SK-N-SH (cell line): ENCODE data around the gene MET. TPM values are rescaled to one million over a fixed set of nuclear protein-coding genes. Genes with fewer than 3 reads are reported as not detected.
A peak's percentile ranks its signal among the peaks of the same experiment; 100 is the strongest.

ENCODE experiments used
- CTCF ChIA-PET: fragments of 300-600, 350-600 bp; formaldehyde crosslinking; extraction: SDS; loops from one replicate; lab custom pipeline; 2021; lab: Yijun Ruan, JAX
- POLR2A ChIA-PET: fragments of 350-600 bp; sonication (Branson Sonifier 250); formaldehyde crosslinking; extraction: SDS; loops from one replicate; lab custom pipeline; 2020; ENCODE audit warnings: antibody characterized with exemption, inconsistent platforms; lab: Yijun Ruan, JAX
- DNase-seq: peaks from one replicate; pipeline ENCODE4 v3.0.0; 2012
- H2AFZ ChIP-seq: fragments of 200-600 bp; sonication (generic); 2 replicates; pipeline ENCODE4 v1.8.1; 2016; ENCODE audit warnings: antibody characterized with exemption, mild to moderate bottlenecking, low read depth
- H3F3A ChIP-seq: fragments of 200-600 bp; sonication (generic); replicated peaks from 2 replicates; pipeline ENCODE3; 2016; ENCODE audit warnings: antibody characterized with exemption, mild to moderate bottlenecking; ENCODE audit not compliant: insufficient read depth
- H3K27ac ChIP-seq, 2 experiments: fragments of 200-500 bp in 1 of 2; fragments of 200-600 bp in 1 of 2; sonication (Bioruptor generic) in 1 of 2; sonication (generic), shearing (Covaris generic) in 1 of 2; 2 replicates each; pipeline versions ENCODE4 v1.5.1 to v1.6.1; 2014 to 2016; ENCODE audit warnings: low read depth in 2 of 2, inconsistent platforms in 1 of 2, low read length in 1 of 2, mild to moderate bottlenecking in 1 of 2, mixed read lengths in 1 of 2
- H3K27me3 ChIP-seq: fragments of 200-600 bp; sonication (generic), shearing (Covaris generic); 2 replicates; pipeline ENCODE4 v1.6.1; 2016; ENCODE audit warnings: mixed run types; ENCODE audit not compliant: insufficient read depth
- H3K36me3 ChIP-seq, 2 experiments: fragments of 200-500 bp in 1 of 2; fragments of 200-600 bp in 1 of 2; sonication (Bioruptor generic) in 1 of 2; sonication (generic) in 1 of 2; replicated peaks in 1 of 2; 2 replicates each; pipeline versions ENCODE3 to v1.5.1; 2014 to 2016; ENCODE audit warnings: low read length in 1 of 2, mild to moderate bottlenecking in 1 of 2; ENCODE audit not compliant: insufficient read depth in 2 of 2, control insufficient read depth in 1 of 2
- H3K4me1 ChIP-seq, 2 experiments: fragments of 200-500 bp in 1 of 2; fragments of 200-600 bp in 1 of 2; sonication (Bioruptor generic) in 1 of 2; sonication (generic), shearing (Covaris generic) in 1 of 2; 2 replicates each; pipeline versions ENCODE4 v1.5.1 to v1.6.1; 2014 to 2016; ENCODE audit warnings: low read depth in 1 of 2, low read length in 1 of 2, mixed run types in 1 of 2; ENCODE audit not compliant: insufficient read depth in 2 of 2, control insufficient read depth in 1 of 2
- H3K4me2 ChIP-seq: fragments of 200-600 bp; sonication (generic), shearing (Covaris generic); 2 replicates; pipeline ENCODE4 v1.6.1; 2017; ENCODE audit warnings: mixed run types
- H3K4me3 ChIP-seq, 2 experiments: fragments of 200-500 bp in 1 of 2; fragments of 200-600 bp in 1 of 2; sonication (Bioruptor generic) in 1 of 2; sonication (generic), shearing (Covaris generic) in 1 of 2; 2 replicates each; pipeline versions ENCODE4 v1.5.1 to v1.8.1; 2014 to 2016; ENCODE audit warnings: low read depth in 2 of 2, inconsistent platforms in 1 of 2, low read length in 1 of 2, mild to moderate bottlenecking in 1 of 2, mixed read lengths in 1 of 2, moderate library complexity in 1 of 2
- H3K79me2 ChIP-seq: fragments of 200-600 bp; sonication (generic); 2 replicates; pipeline ENCODE4 v1.8.1; 2017; ENCODE audit warnings: mild to moderate bottlenecking; ENCODE audit not compliant: insufficient read depth
- H3K9ac ChIP-seq: fragments of 200-600 bp; sonication (generic); 2 replicates; pipeline ENCODE4 v1.6.1; 2017; ENCODE audit warnings: mixed run types
- H3K9me2 ChIP-seq: fragments of 200-600 bp; sonication (generic); 2 replicates; pipeline ENCODE4 v1.6.1; 2017; ENCODE audit warnings: mixed run types
- H3K9me3 ChIP-seq: fragments of 200-600 bp; sonication (generic); 2 replicates; pipeline ENCODE4 v1.6.1; 2017; ENCODE audit warnings: mixed run types, mild to moderate bottlenecking, moderate library complexity
- H4K20me1 ChIP-seq: fragments of 200-600 bp; sonication (generic); 2 replicates; pipeline ENCODE4 v1.6.1; 2017; ENCODE audit warnings: mild to moderate bottlenecking, mixed run types; ENCODE audit not compliant: insufficient read depth
- ELF1 ChIP-seq: IDR thresholded peaks from 2 replicates; pipeline ENCODE4 v1.4.0; 2012
- FOXM1 ChIP-seq: IDR thresholded peaks from 2 replicates; pipeline ENCODE4 v1.4.0; 2012; ENCODE audit warnings: low read depth, mild to moderate bottlenecking
- GABPA ChIP-seq: IDR thresholded peaks from 2 replicates; pipeline ENCODE4 v1.4.0; 2012; ENCODE audit warnings: low read depth, mild to moderate bottlenecking
- JUND ChIP-seq: IDR thresholded peaks from 2 replicates; pipeline ENCODE4 v1.4.0; 2012
- MXI1 ChIP-seq: IDR thresholded peaks from 2 replicates; pipeline ENCODE4 v1.6.1; 2012; ENCODE audit warnings: mild to moderate bottlenecking, low read depth, low read length, improper control_type of control experiment
- NFIC ChIP-seq: IDR thresholded peaks from 2 replicates; pipeline ENCODE4 v1.4.0; 2012; ENCODE audit warnings: borderline replicate concordance
- NRF1 ChIP-seq: IDR thresholded peaks from 2 replicates; pipeline ENCODE4 v1.6.1; 2012; ENCODE audit warnings: low read depth, mild to moderate bottlenecking, low read length
- RCOR1 ChIP-seq: fragments of 150-350 bp; IDR thresholded peaks from 2 replicates; pipeline ENCODE4 v1.6.1; 2017; ENCODE audit warnings: antibody characterized with exemption, low read length
- RFX5 ChIP-seq: IDR thresholded peaks from 2 replicates; pipeline ENCODE4 v1.6.1; 2012; ENCODE audit warnings: mild to moderate bottlenecking, improper control_type of control experiment, low read length
- RXRA ChIP-seq: IDR thresholded peaks from 2 replicates; pipeline ENCODE4 v1.4.0; 2012; ENCODE audit warnings: low read depth, mild to moderate bottlenecking, borderline replicate concordance
- SIN3A ChIP-seq: IDR thresholded peaks from 2 replicates; pipeline ENCODE4 v1.6.1; 2012; ENCODE audit warnings: low read depth, mild to moderate bottlenecking, low read length, moderate library complexity, borderline replicate concordance
- YY1 ChIP-seq: IDR thresholded peaks from 2 replicates; pipeline ENCODE4 v1.4.0; 2012; ENCODE audit warnings: low read depth, mild to moderate bottlenecking
- WGBS: methylation state at CpG from one replicate; pipeline ENCODE4 v1.1.6; 2017; ENCODE audit warnings: low lambda C conversion rate; 5-methylcytosine and 5-hydroxymethylcytosine counted together
- polyA plus RNA-seq, 3 experiments: library from polyadenylated mRNA; depleted of rRNA; stranded (reverse); fragments of >200 nt; gene quantifications; 2 replicates each; pipeline ENCODE4 v1.2.3, GENCODE V29; 2012
- TF ChIP-seq, protein P1 (sequence below): fragments of 150-350 bp; IDR thresholded peaks from 2 replicates; pipeline ENCODE4 v1.6.1; 2017; ENCODE audit warnings: antibody characterized with exemption, low read length, low read depth, borderline replicate concordance
- TF ChIP-seq, protein P2 (sequence below): IDR thresholded peaks from 2 replicates; pipeline ENCODE4 v1.4.0; 2012; ENCODE audit warnings: low read depth, borderline replicate concordance
- TF ChIP-seq, protein P3 (sequence below): IDR thresholded peaks from 2 replicates; pipeline ENCODE4 v1.6.1; 2012; ENCODE audit warnings: mild to moderate bottlenecking, low read depth, low read length, moderate library complexity
- TF ChIP-seq, protein P4 (sequence below): fragments of 150-350 bp; IDR thresholded peaks from 2 replicates; pipeline ENCODE4 v1.6.1; 2016; ENCODE audit warnings: mild to moderate bottlenecking, low read depth, low read length
- TF ChIP-seq, protein P5 (sequence below): fragments of 200-600 bp; sonication (generic); IDR thresholded peaks from 2 replicates; pipeline ENCODE4 v1.6.1; 2017; ENCODE audit warnings: antibody characterized with exemption, mild to moderate bottlenecking, moderate library complexity

The MET gene
- polyA plus RNA-seq, 1 of the 3 experiments (the other 2 are of a cell fraction) = 38.7 TPM

DNA sequence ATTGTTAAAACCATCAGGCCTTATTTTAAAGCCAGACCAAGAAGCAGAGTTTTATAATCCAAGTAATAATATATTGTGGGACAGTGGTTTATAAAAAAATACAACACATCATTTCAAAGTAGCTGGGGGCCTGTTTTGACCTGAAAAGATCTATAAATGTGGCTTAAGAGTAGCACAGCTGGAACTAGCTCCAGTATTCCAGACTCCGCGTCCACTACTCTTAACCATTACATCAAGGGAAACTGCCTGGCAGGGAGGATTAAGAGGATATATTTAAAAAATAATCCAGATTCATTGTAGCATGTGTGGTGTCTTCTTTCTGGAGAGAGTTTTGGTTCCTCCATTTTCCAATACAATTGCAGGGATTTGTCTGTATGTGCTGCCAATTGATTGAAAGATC lies 67.3 kb downstream of the MET start (continued):
- TF ChIP-seq, protein P1, sequence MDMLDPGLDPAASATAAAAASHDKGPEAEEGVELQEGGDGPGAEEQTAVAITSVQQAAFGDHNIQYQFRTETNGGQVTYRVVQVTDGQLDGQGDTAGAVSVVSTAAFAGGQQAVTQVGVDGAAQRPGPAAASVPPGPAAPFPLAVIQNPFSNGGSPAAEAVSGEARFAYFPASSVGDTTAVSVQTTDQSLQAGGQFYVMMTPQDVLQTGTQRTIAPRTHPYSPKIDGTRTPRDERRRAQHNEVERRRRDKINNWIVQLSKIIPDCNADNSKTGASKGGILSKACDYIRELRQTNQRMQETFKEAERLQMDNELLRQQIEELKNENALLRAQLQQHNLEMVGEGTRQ = no peak
- TF ChIP-seq RFX5 = no peak
- no peak for TF ChIP-seq JUND
- TF ChIP-seq, protein P2, sequence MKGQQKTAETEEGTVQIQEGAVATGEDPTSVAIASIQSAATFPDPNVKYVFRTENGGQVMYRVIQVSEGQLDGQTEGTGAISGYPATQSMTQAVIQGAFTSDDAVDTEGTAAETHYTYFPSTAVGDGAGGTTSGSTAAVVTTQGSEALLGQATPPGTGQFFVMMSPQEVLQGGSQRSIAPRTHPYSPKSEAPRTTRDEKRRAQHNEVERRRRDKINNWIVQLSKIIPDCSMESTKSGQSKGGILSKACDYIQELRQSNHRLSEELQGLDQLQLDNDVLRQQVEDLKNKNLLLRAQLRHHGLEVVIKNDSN = no peak
- TF ChIP-seq YY1 = no peak
- TF ChIP-seq, protein P3, sequence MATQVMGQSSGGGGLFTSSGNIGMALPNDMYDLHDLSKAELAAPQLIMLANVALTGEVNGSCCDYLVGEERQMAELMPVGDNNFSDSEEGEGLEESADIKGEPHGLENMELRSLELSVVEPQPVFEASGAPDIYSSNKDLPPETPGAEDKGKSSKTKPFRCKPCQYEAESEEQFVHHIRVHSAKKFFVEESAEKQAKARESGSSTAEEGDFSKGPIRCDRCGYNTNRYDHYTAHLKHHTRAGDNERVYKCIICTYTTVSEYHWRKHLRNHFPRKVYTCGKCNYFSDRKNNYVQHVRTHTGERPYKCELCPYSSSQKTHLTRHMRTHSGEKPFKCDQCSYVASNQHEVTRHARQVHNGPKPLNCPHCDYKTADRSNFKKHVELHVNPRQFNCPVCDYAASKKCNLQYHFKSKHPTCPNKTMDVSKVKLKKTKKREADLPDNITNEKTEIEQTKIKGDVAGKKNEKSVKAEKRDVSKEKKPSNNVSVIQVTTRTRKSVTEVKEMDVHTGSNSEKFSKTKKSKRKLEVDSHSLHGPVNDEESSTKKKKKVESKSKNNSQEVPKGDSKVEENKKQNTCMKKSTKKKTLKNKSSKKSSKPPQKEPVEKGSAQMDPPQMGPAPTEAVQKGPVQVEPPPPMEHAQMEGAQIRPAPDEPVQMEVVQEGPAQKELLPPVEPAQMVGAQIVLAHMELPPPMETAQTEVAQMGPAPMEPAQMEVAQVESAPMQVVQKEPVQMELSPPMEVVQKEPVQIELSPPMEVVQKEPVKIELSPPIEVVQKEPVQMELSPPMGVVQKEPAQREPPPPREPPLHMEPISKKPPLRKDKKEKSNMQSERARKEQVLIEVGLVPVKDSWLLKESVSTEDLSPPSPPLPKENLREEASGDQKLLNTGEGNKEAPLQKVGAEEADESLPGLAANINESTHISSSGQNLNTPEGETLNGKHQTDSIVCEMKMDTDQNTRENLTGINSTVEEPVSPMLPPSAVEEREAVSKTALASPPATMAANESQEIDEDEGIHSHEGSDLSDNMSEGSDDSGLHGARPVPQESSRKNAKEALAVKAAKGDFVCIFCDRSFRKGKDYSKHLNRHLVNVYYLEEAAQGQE = no peak
- no peak for TF ChIP-seq GABPA
- TF ChIP-seq RCOR1 = no peak
- no peak for TF ChIP-seq SIN3A

DNA sequence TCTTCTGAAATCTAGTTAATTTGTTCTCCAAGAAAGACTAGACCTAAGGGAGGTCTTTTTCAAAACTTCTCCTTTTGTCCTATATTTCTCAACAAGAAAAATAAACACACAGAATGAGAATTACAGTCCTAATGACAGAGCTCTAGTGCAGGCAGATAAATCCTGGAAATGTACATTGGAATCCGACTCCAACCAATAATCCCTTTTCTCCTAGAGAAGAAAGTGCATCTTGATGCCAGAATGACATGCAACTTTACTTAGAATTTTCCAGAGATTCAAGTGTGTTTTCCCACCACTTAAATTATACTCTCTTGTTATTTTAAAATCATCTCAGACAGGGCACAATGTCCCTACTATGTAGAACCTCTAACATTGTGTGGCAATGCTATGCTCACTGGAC lies 68.2 kb downstream of the MET start:
- Histone ChIP-seq H2AFZ (no peak overlapping the region), H3K4me3 (no peak overlapping the region), H3K4me1 (peaks cover 3 to 4% of the 10 kb centered on the region in 2 experiments; a peak in 1 of 4 replicates), H3F3A (no peaks in the 10 kb centered on the region), H3K9ac (no peak overlapping the region), H3K27ac (peak overlapping the region in 1 of 2 experiments; percentile 14; a peak in 1 of 4 replicates), H3K4me2 (no peak overlapping the region), H4K20me1 (no peaks in the 10 kb centered on the region)
- POLR2A ChIA-PET = no interaction called here
- no peak for TF ChIP-seq NFIC
- no peak for TF ChIP-seq YY1
- no peak for TF ChIP-seq FOXM1
- TF ChIP-seq, protein P4, sequence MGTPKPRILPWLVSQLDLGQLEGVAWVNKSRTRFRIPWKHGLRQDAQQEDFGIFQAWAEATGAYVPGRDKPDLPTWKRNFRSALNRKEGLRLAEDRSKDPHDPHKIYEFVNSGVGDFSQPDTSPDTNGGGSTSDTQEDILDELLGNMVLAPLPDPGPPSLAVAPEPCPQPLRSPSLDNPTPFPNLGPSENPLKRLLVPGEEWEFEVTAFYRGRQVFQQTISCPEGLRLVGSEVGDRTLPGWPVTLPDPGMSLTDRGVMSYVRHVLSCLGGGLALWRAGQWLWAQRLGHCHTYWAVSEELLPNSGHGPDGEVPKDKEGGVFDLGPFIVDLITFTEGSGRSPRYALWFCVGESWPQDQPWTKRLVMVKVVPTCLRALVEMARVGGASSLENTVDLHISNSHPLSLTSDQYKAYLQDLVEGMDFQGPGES = no peak
- TF ChIP-seq, protein P5, sequence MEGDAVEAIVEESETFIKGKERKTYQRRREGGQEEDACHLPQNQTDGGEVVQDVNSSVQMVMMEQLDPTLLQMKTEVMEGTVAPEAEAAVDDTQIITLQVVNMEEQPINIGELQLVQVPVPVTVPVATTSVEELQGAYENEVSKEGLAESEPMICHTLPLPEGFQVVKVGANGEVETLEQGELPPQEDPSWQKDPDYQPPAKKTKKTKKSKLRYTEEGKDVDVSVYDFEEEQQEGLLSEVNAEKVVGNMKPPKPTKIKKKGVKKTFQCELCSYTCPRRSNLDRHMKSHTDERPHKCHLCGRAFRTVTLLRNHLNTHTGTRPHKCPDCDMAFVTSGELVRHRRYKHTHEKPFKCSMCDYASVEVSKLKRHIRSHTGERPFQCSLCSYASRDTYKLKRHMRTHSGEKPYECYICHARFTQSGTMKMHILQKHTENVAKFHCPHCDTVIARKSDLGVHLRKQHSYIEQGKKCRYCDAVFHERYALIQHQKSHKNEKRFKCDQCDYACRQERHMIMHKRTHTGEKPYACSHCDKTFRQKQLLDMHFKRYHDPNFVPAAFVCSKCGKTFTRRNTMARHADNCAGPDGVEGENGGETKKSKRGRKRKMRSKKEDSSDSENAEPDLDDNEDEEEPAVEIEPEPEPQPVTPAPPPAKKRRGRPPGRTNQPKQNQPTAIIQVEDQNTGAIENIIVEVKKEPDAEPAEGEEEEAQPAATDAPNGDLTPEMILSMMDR = no peak
- TF ChIP-seq NRF1 = no peak
- TF ChIP-seq, protein P1 = no peak
- TF ChIP-seq, protein P3 = no peak
- no peak for TF ChIP-seq GABPA
- TF ChIP-seq RXRA = no peak
- no peak for TF ChIP-seq MXI1
- TF ChIP-seq RFX5 = no peak
- no peak for TF ChIP-seq ELF1
- TF ChIP-seq, all 33 proteins: peak for 0
- H3K79me2 ChIP-seq = peaks cover 3% of the 10 kb centered on the region; the same call in 1 of the 2 replicates
- peaks cover 8 to 16% of the 10 kb centered on the region in 2 experiments for H3K36me3 ChIP-seq
- no peaks in the 10 kb centered on the region for H3K9me3 ChIP-seq
- DNase-seq = no peak
- CTCF ChIA-PET = interaction anchor here (1.2 to 1.9 kb wide), 3 partner anchors 12 to 504 kb away, joined by 3 to 5 read pairs (median 3); no protein-coding TSS in a partner anchor
- 35% methylated on average over 1 of the region's 1 CpG for WGBS
- peaks cover 14% of the 10 kb centered on the region; the same call in 1 of the 2 replicates for H3K27me3 ChIP-seq
- no peaks in the 10 kb centered on the region for H3K9me2 ChIP-seq
